A549 (cell line): Measurements from ENCODE around the gene ITGA5. TPM values are rescaled to one million over a fixed set of nuclear protein-coding genes. Genes with fewer than 3 reads are reported as not detected.

Source experiments
- ATAC-seq, 2 experiments: fragments of 200-7000 bp in 1 of 2; fragments of >200 bp in 1 of 2; cut with Nextera tagmentation in 1 of 2; cut with Tn5 transposase in 1 of 2; 3 replicates each; pipeline versions ENCODE4 v1.8.0 to v1.9.1; 2018 to 2020; ENCODE audit warnings: mild to moderate bottlenecking in 1 of 2, moderate library complexity in 1 of 2
- CTCF ChIA-PET: fragments of 300-600 bp; sonication (Branson Sonifier 250); formaldehyde crosslinking; extraction: SDS; loops from one replicate; lab custom pipeline; 2021; ENCODE audit warnings: antibody characterized with exemption, inconsistent platforms; lab: Yijun Ruan, JAX
- POLR2A ChIA-PET: fragments of 350-600 bp; formaldehyde crosslinking; extraction: SDS; loops from one replicate; lab custom pipeline; 2021; ENCODE audit warnings: antibody characterized with exemption, inconsistent platforms; lab: Yijun Ruan, JAX
- DNase-seq, 2 experiments: peaks; one replicate each; pipeline versions ENCODE4 v3.0.0 to v3.0.0-alpha.2; 2011 to 2016; ENCODE audit warnings: low read depth in 1 of 2, low spot score in 1 of 2
- FAIRE-seq: peaks from 2 replicates; lab custom pipeline; 2011; peaks lifted over from hg19 to GRCh38; lab: Jason Lieb, UNC
- H3K27ac ChIP-seq, 2 experiments: fragments of >200 bp; sonication (Bioruptor Twin); formaldehyde crosslinking; 3 replicates each; pipeline ENCODE4 v1.5.1; 2016 to 2017
- H3K4me1 ChIP-seq: fragments of >200 bp; sonication (Bioruptor Twin); formaldehyde crosslinking; 3 replicates; pipeline ENCODE4 v1.6.1; 2016
- H3K4me2 ChIP-seq: fragments of >200 bp; sonication (Bioruptor Twin); formaldehyde crosslinking; 3 replicates; pipeline ENCODE4 v1.6.1; 2016
- H3K4me3 ChIP-seq: fragments of >200 bp; sonication (Bioruptor Twin); formaldehyde crosslinking; 3 replicates; pipeline ENCODE4 v1.5.1; 2016
- H3K9me3 ChIP-seq: fragments of >200 bp; sonication (Bioruptor Twin); formaldehyde crosslinking; 3 replicates; pipeline ENCODE4 v1.6.1; 2016
- ATOH8 ChIP-seq: fragments of 250-450 bp; sonication (Bioruptor Pico); IDR thresholded peaks from 2 replicates; pipeline ENCODE4 v1.5.0; 2020; ENCODE audit warnings: low read depth, mild to moderate bottlenecking, moderate library complexity
- BCL3 ChIP-seq: fragments of >200 bp; sonication (Bioruptor Twin); formaldehyde crosslinking; IDR thresholded peaks from 3 replicates; pipeline ENCODE4 v1.6.1; 2016
- CHD2 ChIP-seq: fragments of 150-350 bp; IDR thresholded peaks from 2 replicates; pipeline ENCODE4 v1.6.1; 2014; ENCODE audit warnings: low read length; ENCODE audit not compliant: partially characterized antibody
- EHMT2 ChIP-seq: fragments of 200-600 bp; sonication (generic); IDR thresholded peaks from 2 replicates; pipeline ENCODE4 v1.6.1; 2016; ENCODE audit warnings: antibody characterized with exemption, low read depth, mild to moderate bottlenecking, moderate library complexity
- FOSB ChIP-seq: fragments of 250-450 bp; sonication (Bioruptor Pico); IDR thresholded peaks from 2 replicates; pipeline ENCODE4 v1.5.0; 2020; ENCODE audit warnings: mild to moderate bottlenecking, moderate library complexity
- FOSL2 ChIP-seq, 2 experiments: fragments of 450-650 bp in 1 of 2; fragments of >200 bp in 1 of 2; sonication (Bioruptor Twin) in 1 of 2; formaldehyde crosslinking; IDR thresholded peaks; 2 replicates each; pipeline versions ENCODE4 v1.5.0 to v1.6.1; 2016 to 2020; ENCODE audit warnings: mild to moderate bottlenecking in 1 of 2, moderate library complexity in 1 of 2
- FOXS1 ChIP-seq: fragments of 250-450 bp; sonication (Bioruptor Pico); IDR thresholded peaks from 2 replicates; pipeline ENCODE4 v1.5.0; 2020; ENCODE audit warnings: mild to moderate bottlenecking, moderate library complexity
- HEYL ChIP-seq: fragments of 250-450 bp; sonication (Bioruptor Pico); IDR thresholded peaks from 2 replicates; pipeline ENCODE4 v1.8.0; 2021; ENCODE audit warnings: mild to moderate bottlenecking, moderate library complexity
- HMGXB4 ChIP-seq: fragments of 250-450 bp; sonication (Bioruptor Pico); IDR thresholded peaks from 2 replicates; pipeline ENCODE4 v1.5.0; 2021; ENCODE audit warnings: mild to moderate bottlenecking, moderate library complexity, borderline replicate concordance
- HOXB13 ChIP-seq: fragments of 250-450 bp; sonication (Bioruptor Pico); IDR thresholded peaks from 2 replicates; pipeline ENCODE4 v1.5.0; 2020; ENCODE audit warnings: low read depth, mild to moderate bottlenecking, moderate library complexity
- KDM1A ChIP-seq: fragments of 200-600 bp; sonication (generic); IDR thresholded peaks from 2 replicates; pipeline ENCODE4 v1.6.1; 2016; ENCODE audit warnings: low read depth, mild to moderate bottlenecking
- MYC ChIP-seq: IDR thresholded peaks from 2 replicates; pipeline ENCODE4 v1.6.1; 2012; ENCODE audit warnings: mild to moderate bottlenecking, inconsistent platforms, low read length, improper control_type of control experiment, borderline replicate concordance
- PBX3 ChIP-seq: IDR thresholded peaks from 2 replicates; pipeline ENCODE4 v1.6.1; 2012
- PHF8 ChIP-seq: fragments of 200-600 bp; sonication (generic); IDR thresholded peaks from 2 replicates; pipeline ENCODE4 v1.6.1; 2016; ENCODE audit warnings: low read depth, mild to moderate bottlenecking, antibody characterized with exemption, moderate library complexity, borderline replicate concordance
- RAD21 ChIP-seq, 2 experiments: fragments of >200 bp in 1 of 2; sonication (Bioruptor Twin) in 1 of 2; formaldehyde crosslinking in 1 of 2; IDR thresholded peaks in 1 of 2; conservative IDR thresholded peaks in 1 of 2; 2 replicates in 1 of 2; 3 replicates in 1 of 2; pipeline ENCODE4 v1.6.1; 2012 to 2018; ENCODE audit warnings: inconsistent platforms in 1 of 2
- RARB ChIP-seq: fragments of 250-450 bp; sonication (Bioruptor Pico); IDR thresholded peaks from 2 replicates; pipeline ENCODE4 v1.8.0; 2021; ENCODE audit warnings: mild to moderate bottlenecking, moderate library complexity
- RCOR1 ChIP-seq: fragments of 150-350 bp; IDR thresholded peaks from 2 replicates; pipeline ENCODE4 v1.6.1; 2014; ENCODE audit warnings: antibody characterized with exemption, low read length, low read depth
- RFX5 ChIP-seq: fragments of 450-650 bp; IDR thresholded peaks from 2 replicates; pipeline ENCODE4 v1.7.1; 2014; ENCODE audit warnings: antibody characterized with exemption, mild to moderate bottlenecking, moderate library complexity
- SMC3 ChIP-seq: fragments of >200 bp; sonication (Bioruptor Twin); formaldehyde crosslinking; IDR thresholded peaks from 3 replicates; pipeline ENCODE4 v1.6.1; 2018; ENCODE audit warnings: inconsistent platforms
- SREBF2 ChIP-seq: fragments of 450-650 bp; IDR thresholded peaks from 2 replicates; pipeline ENCODE4 v1.6.1; 2014; ENCODE audit warnings: mild to moderate bottlenecking, moderate library complexity
- TFCP2L1 ChIP-seq: fragments of 250-450 bp; sonication (Bioruptor Pico); IDR thresholded peaks from 2 replicates; pipeline ENCODE4 v1.5.0; 2021; ENCODE audit warnings: mild to moderate bottlenecking
- USF2 ChIP-seq: fragments of 450-650 bp; IDR thresholded peaks from 2 replicates; pipeline ENCODE4 v1.6.1; 2014; ENCODE audit warnings: antibody characterized with exemption
- ZC3H11A ChIP-seq: fragments of 450-650 bp; IDR thresholded peaks from 2 replicates; pipeline ENCODE4 v1.6.1; 2014; ENCODE audit warnings: antibody characterized with exemption, mild to moderate bottlenecking
- ZSCAN20 ChIP-seq: fragments of 250-450 bp; sonication (Bioruptor Pico); IDR thresholded peaks from 2 replicates; pipeline ENCODE4 v1.8.0; 2022; ENCODE audit warnings: mild to moderate bottlenecking, moderate library complexity
- WGBS: methylation state at CpG from one replicate; pipeline ENCODE4 v1.1.6; 2017; ENCODE audit errors: missing lambda C conversion rate; 5-methylcytosine and 5-hydroxymethylcytosine counted together
- polyA plus RNA-seq, 4 experiments: library from polyadenylated mRNA; depleted of rRNA in 3 of 4; stranded (reverse); fragments of >200 nt; fragmentation: RNase III in 1 of 4; extraction: RNeasy Plus Mini Kit Qiagen cat#74134 plus additional on column Dnase treatment in 1 of 4; gene quantifications; 2 replicates in 3 of 4; 3 replicates in 1 of 4; pipeline ENCODE4 v1.2.3, GENCODE V29; 2011 to 2017

The ITGA5 gene
- polyA plus RNA-seq, 2 of the 4 experiments (the other 2 are of a cell fraction): 27.2 to 31.7 TPM

GRCh38 chr12:54459355-54459754 lies 40.3 kb upstream of the ITGA5 start:
- DNase-seq (no peak), FAIRE-seq (no peak), ATAC-seq (no peak)
- no peak overlapping the region for H3K27ac ChIP-seq
- POLR2A ChIA-PET: no interaction called here
- no peaks in the 10 kb centered on the region for H3K4me1 ChIP-seq
- no peaks in the 10 kb centered on the region for H3K9me3 ChIP-seq
- H3K4me2 ChIP-seq: no peak overlapping the region
- no peak for TF ChIP-seq USF2
- TF ChIP-seq KDM1A: no peak
- TF ChIP-seq RCOR1: no peak
- no peak for TF ChIP-seq ATOH8 (CRISPR knock-in tag)
- no peak for TF ChIP-seq TFCP2L1
- no peak for TF ChIP-seq RFX5
- no peak for TF ChIP-seq PBX3
- no peak for TF ChIP-seq EHMT2
- no peak for TF ChIP-seq HEYL (CRISPR knock-in tag)
- TF ChIP-seq HMGXB4 (CRISPR knock-in tag): no peak
- TF ChIP-seq SMC3: no peak
- no peak for TF ChIP-seq PHF8
- TF ChIP-seq CHD2: no peak
- TF ChIP-seq ZSCAN20 (CRISPR knock-in tag): no peak
- no peak for TF ChIP-seq BCL3
- TF ChIP-seq, all 56 proteins: peak for 0
- WGBS: 17% methylated on average over 2 of the region's 3 CpGs
- H3K4me3 ChIP-seq: no peak overlapping the region
- CTCF ChIA-PET: interaction anchor here (1.6 kb wide), 1 partner anchor 9 kb away, joined by 3 read pairs; no protein-coding TSS in a partner anchor

GRCh38 chr12:54455760-54456469 lies 36.8 kb upstream of the ITGA5 start:
- Histone ChIP-seq H3K27ac (no peak overlapping the region), H3K4me3 (no peak overlapping the region), H3K9me3 (no peaks in the 10 kb centered on the region), H3K4me1 (no peaks in the 10 kb centered on the region), H3K4me2 (no peak overlapping the region)
- FAIRE-seq: no peak
- ChIA-PET CTCF (interaction anchor here (1.0 to 47.9 kb wide), 6 partner anchors 7 to 55 kb away, joined by 3 to 1279 read pairs (median 6); no protein-coding TSS in a partner anchor), POLR2A (no interaction called here)
- TF ChIP-seq SMC3: no peak
- TF ChIP-seq RARB: no peak
- TF ChIP-seq RCOR1: no peak
- no peak for TF ChIP-seq BCL3
- no peak for TF ChIP-seq MYC
- TF ChIP-seq SREBF2: no peak
- no peak for TF ChIP-seq ZC3H11A
- TF ChIP-seq FOSB: no peak
- TF ChIP-seq FOSL2 (IDR thresholded peaks at IDR 0.05): no peak
- no peak for TF ChIP-seq FOSL2 (CRISPR knock-in tag; IDR thresholded peaks at IDR 0.05)
- TF ChIP-seq RFX5: no peak
- TF ChIP-seq RAD21 (conservative IDR thresholded peaks at IDR 0.05 in 1 of 2, IDR thresholded peaks at IDR 0.05 in 1 of 2): no peak
- TF ChIP-seq FOXS1: no peak
- no peak for TF ChIP-seq HOXB13 (CRISPR knock-in tag)
- ATAC-seq: no peak
- DNase-seq: no peak
